Activated CD4-positive, alpha-beta T cell treated with anti-CD3 and anti-CD28 coated beads, Interleukin-10, Interleukin-2, amounts not matched to agents 100 ng/mL and 50 ng/mL, durations not matched to agents 16 hours and 8 hours (primary cell): ENCODE results near the gene RGP1.
A peak's percentile ranks its signal among the peaks of the same experiment; 100 is the strongest.

ENCODE experiments used
- DNase-seq: peaks from one replicate; pipeline ENCODE4 v3.0.0-alpha.2; 2020

RGP1 gene

GRCh38 chr9:35723426-35723825 lies 25.7 kb upstream of the RGP1 start:
- no peak for DNase-seq

- no peak for DNase-seq
Measured at GRCh38 chr9:35723908-35724307, 25.2 kb upstream of the RGP1 start.

- DNase-seq: no peak
Measured at GRCh38 chr9:35725362-35725761, 23.7 kb upstream of the RGP1 start.

GRCh38 chr9:35726931-35727330 lies 22.2 kb upstream of the RGP1 start:
- DNase-seq: peak; percentile 47

GRCh38 chr9:35727676-35728040 lies 21.4 kb upstream of the RGP1 start:
- DNase-seq: no peak

- DNase-seq: peak; percentile 82
Measured at GRCh38 chr9:35728041-35728971, 20.8 kb upstream of the RGP1 start.

GRCh38 chr9:35729101-35729500 lies 20.0 kb upstream of the RGP1 start:
- DNase-seq: no peak

- peak; percentile 65 for DNase-seq
Measured at GRCh38 chr9:35729700-35730485, 19.2 kb upstream of the RGP1 start.

- DNase-seq: no peak
Measured at GRCh38 chr9:35730486-35730854, 18.6 kb upstream of the RGP1 start.

GRCh38 chr9:35731415-35732184 lies 17.5 kb upstream of the RGP1 start:
- no peak for DNase-seq

GRCh38 chr9:35732185-35732799 lies 16.8 kb upstream of the RGP1 start, which contains the start of the genes CREB3 and TLN1:
Gene CREB3, plus strand, starts transcription at chr9:35732666. Its CDS starts 107 bp downstream, at chr9:35732773.
Gene TLN1, minus strand, starts transcription at chr9:35732195. Its CDS starts 6,501 bp downstream, at chr9:35725694.
- peak; percentile 99 for DNase-seq

- peak; percentile 41 for DNase-seq
Measured at GRCh38 chr9:35732800-35733541, 16.1 kb upstream of the RGP1 start.

- DNase-seq: no peak
Measured at GRCh38 chr9:35734096-35734495, 15.0 kb upstream of the RGP1 start.

- DNase-seq: peak; percentile 83
Measured at GRCh38 chr9:35736201-35736633, 12.9 kb upstream of the RGP1 start.

GRCh38 chr9:35737143-35737542 lies 11.9 kb upstream of the RGP1 start:
- no peak for DNase-seq

GRCh38 chr9:35738186-35738585 lies 10.9 kb upstream of the RGP1 start:
- DNase-seq: no peak

GRCh38 chr9:35738924-35739323 lies 10.2 kb upstream of the RGP1 start:
- DNase-seq: no peak

- no peak for DNase-seq
Measured at GRCh38 chr9:35740243-35740642, 8.8 kb upstream of the RGP1 start.

- DNase-seq: no peak
Measured at GRCh38 chr9:35741740-35742139, 7.3 kb upstream of the RGP1 start.

- no peak for DNase-seq
Measured at GRCh38 chr9:35743452-35743851, 5.6 kb upstream of the RGP1 start.

- no peak for DNase-seq
Measured at GRCh38 chr9:35743880-35744518, 5.1 kb upstream of the RGP1 start.
